ENCODE results near the gene FAM111A. TPM values are rescaled to one million over a fixed set of nuclear protein-coding genes. Genes with fewer than 3 reads are reported as not detected.

FAM111A gene
- 5.9 and 8.7 TPM in 2 replicates for polyA plus RNA-seq (2012; rRNA removed)
- 5.3 and 5.4 TPM in 2 replicates for polyA plus RNA-seq (2012; cell fraction: cytosol; rRNA removed)
- polyA plus RNA-seq (2012; cell fraction: nucleus; rRNA removed), result 20.5 and 35.0 TPM in 2 replicates

GRCh38 chr11:59142530-59143507 lies at the start of gene FAM111A:
FAM111A (plus strand) TSS chr11:59142856; CDS start chr11:59148873, 6,017 bp downstream.
- no peaks in the 10 kb centered on the region for H4K20me1 ChIP-seq (ENCODE audit: insufficient read depth)
- peaks cover 20% of the 10 kb centered on the region for H3F3A ChIP-seq (replicated peaks; ENCODE audit: insufficient read depth)
- H3K27me3 ChIP-seq (ENCODE audit: insufficient read depth), result no peaks in the 10 kb centered on the region
- H3K4me3 ChIP-seq (ENCODE audit: low read depth in 2 of 2, low read length in 1 of 2), result peak within 1 kb of the TSS; percentile 82 to 95
- peaks cover 0 to 4% of the 10 kb centered on the region in 2 experiments for H3K36me3 ChIP-seq (replicated peaks in 1 of 2; ENCODE audit: control insufficient read depth in 1 of 2, insufficient read depth in 2 of 2, low read length in 1 of 2)
- POLR2A ChIA-PET, result interaction anchor here (1.3 kb wide), 1 partner anchor 15 kb away, joined by 7 read pairs; no protein-coding TSS in a partner anchor
- H3K27ac ChIP-seq (ENCODE audit: low read depth in 2 of 2, low read length in 1 of 2), result peak within 1 kb of the TSS; percentile 71 to 79
- H3K79me2 ChIP-seq (ENCODE audit: insufficient read depth), result no peaks in the 10 kb centered on the region; the same call in 1 of the 2 replicates
- H3K9me2 ChIP-seq, result no peaks in the 10 kb centered on the region
- peaks cover 2 to 4% of the 10 kb centered on the region in 2 experiments; a peak in 2 of 4 replicates for H3K4me1 ChIP-seq (ENCODE audit: control insufficient read depth in 1 of 2, insufficient read depth in 2 of 2, low read depth in 1 of 2, low read length in 1 of 2)
- peak within 1 kb of the TSS; percentile 71 for H3K4me2 ChIP-seq
- H3K9me3 ChIP-seq, result no peaks in the 10 kb centered on the region
- peak; percentile 84 for DNase-seq
- CTCF ChIA-PET, result interaction anchor here (1.6 to 5.9 kb wide), 5 partner anchors 15 to 66 kb away, joined by 5 to 62 read pairs (median 6); partner anchors contain the start of gene DTX4
- peak within 1 kb of the TSS; percentile 68 for H3K9ac ChIP-seq
- 7% methylated on average over 35 of the region's 50 CpGs for WGBS (ENCODE audit: low lambda C conversion rate)
- H2AFZ ChIP-seq (ENCODE audit: low read depth), result peak within 1 kb of the TSS; percentile 98
- TF ChIP-seq JUND (IDR thresholded peaks at IDR 0.05) (no peak), TAF1 (IDR thresholded peaks at IDR 0.05; ENCODE audit: borderline replicate concordance, low read depth, low read length) (peak; percentile 26; the same call in 1 of the 2 replicates), EP300 (IDR thresholded peaks at IDR 0.05; ENCODE audit: borderline replicate concordance in 1 of 2, low read depth in 1 of 2, low read length in 1 of 2) (no peak), CHD2 (IDR thresholded peaks at IDR 0.05; ENCODE audit: low read length, partially characterized antibody) (peak; percentile 87), SIN3A (IDR thresholded peaks at IDR 0.05; ENCODE audit: borderline replicate concordance, low read depth, low read length) (no peak), NRF1 (IDR thresholded peaks at IDR 0.05; ENCODE audit: low read depth, low read length) (no peak; the same call in 1 of the 2 replicates), TEAD4 (IDR thresholded peaks at IDR 0.05; ENCODE audit: borderline replicate concordance, insufficient read depth) (no peak), MAX (IDR thresholded peaks at IDR 0.05; ENCODE audit: low read depth) (peak; percentile 65; the same call in 1 of the 2 replicates), GATA2 (CRISPR knock-in tag; IDR thresholded peaks at IDR 0.05) (no peak), GABPA (IDR thresholded peaks at IDR 0.05; ENCODE audit: low read depth) (peak; percentile 68), TCF12 (IDR thresholded peaks at IDR 0.05) (no peak), PBX3 (IDR thresholded peaks at IDR 0.05) (peak; percentile 51; the same call in 1 of the 2 replicates), YY1 (IDR thresholded peaks at IDR 0.05; ENCODE audit: low read depth) (peak; percentile 24; the same call in 1 of the 2 replicates), USF1 (IDR thresholded peaks at IDR 0.05; ENCODE audit: borderline replicate concordance, low read depth) (no peak), EZH2phosphoT487 (IDR thresholded peaks at IDR 0.05; ENCODE audit: borderline replicate concordance, low read depth) (no peak), CTCF (IDR thresholded peaks at IDR 0.05) (peak; percentile 47), FOXJ3 (CRISPR knock-in tag; IDR thresholded peaks at IDR 0.05) (no peak), RCOR1 (IDR thresholded peaks at IDR 0.05; ENCODE audit: low read length) (no peak), POLR2AphosphoS5 (IDR thresholded peaks at IDR 0.05; ENCODE audit: low read depth, low read length) (peak; percentile 14; the same call in 1 of the 2 replicates), FOSL2 (IDR thresholded peaks at IDR 0.05; ENCODE audit: borderline replicate concordance, low read depth) (no peak), USF2 (IDR thresholded peaks at IDR 0.05; ENCODE audit: borderline replicate concordance, low read depth, low read length) (no peak), RAD21 (IDR thresholded peaks at IDR 0.05; ENCODE audit: low read length) (no peak), IRF3 (IDR thresholded peaks at IDR 0.05; ENCODE audit: low read depth, low read length) (no peak)
